ENCODE data around the gene CHURC1.
A peak's percentile ranks its signal among the peaks of the same experiment; 100 is the strongest.

The CHURC1 gene

DNA sequence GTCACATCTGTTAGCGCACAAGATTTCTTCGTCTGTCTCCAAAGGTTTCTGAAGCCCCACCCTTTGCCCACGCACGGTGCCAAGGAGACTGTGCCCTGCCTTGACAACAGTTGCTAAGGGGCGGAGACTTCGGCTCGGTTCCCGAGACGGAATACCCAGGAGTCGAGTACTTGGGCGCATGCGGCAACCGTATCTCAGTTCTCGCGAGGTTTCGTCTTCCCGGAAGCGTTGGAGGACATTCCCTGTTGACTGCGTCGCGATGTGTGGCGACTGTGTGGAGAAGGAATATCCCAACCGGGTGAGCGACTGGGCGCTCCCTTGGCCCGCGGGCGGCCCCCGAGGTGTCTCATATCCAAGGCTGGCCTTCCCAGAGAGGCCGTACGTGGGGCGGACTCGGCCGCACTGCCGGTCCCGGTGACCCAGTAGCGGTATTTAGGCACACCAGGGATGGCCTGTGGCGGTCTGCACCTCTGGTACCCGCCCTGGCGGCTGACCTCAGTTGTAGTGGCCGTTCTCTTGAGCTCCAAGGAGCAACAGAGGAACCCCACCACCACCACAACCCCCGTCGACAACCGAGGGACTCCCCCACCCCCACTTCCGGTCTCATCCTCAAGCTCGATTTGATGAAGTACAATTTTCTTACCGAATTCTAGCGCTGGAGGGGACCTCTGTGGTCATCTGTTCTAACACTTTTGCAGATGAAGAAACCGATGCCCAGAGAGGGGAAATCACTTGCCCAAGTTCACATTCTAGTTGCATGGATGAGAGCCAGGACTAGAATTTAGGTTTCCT, at the start of gene CHURC1:
TSS of gene CHURC1 (plus strand) at position 219 of the 792 bp plus-strand sequence. CDS start at position 260, 41 bp downstream.
- peak; percentile 98 for DNase-seq (ENCODE audit: low spot score)

DNA sequence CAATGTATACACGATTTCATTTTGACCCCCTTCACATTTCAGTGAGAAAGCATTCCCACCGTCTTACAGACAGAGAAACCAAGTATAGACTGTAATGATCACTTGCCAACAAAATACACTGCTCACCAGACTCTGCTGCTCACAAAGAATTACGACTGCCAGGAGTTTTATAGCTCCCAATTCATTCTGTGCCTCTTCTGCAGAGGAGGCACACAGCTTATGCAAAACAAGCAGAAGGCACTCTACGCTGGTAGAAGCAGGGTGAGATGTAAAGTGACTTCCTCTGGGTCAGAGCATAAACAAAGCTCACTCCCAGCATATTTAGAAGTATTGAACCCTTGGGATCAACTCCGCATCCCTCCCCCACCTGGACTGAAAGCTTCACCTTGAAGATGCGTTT, 49.1 kb upstream of the CHURC1 start:
- DNase-seq (ENCODE audit: low spot score): no peak

DNA sequence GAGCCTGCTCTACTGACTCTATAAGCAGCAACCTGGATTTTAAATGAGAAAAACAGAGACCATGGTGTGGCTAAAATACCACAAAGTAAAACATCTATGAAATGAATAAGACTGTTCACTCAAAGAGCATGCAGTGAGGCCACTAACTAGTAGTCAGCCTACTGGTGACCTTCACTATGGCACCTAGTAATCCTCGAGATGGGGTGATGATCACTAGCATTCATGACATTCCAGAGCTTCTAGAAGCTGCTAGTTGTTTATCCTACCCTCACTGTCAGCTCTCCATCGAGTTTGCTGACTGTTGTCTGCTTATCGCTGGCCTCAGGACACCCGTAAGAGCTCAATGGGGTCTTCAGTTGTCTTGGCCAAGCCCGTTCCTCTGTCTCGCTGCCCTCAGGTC, 48.3 kb upstream of the CHURC1 start:
- no peak for DNase-seq (ENCODE audit: low spot score)

DNA sequence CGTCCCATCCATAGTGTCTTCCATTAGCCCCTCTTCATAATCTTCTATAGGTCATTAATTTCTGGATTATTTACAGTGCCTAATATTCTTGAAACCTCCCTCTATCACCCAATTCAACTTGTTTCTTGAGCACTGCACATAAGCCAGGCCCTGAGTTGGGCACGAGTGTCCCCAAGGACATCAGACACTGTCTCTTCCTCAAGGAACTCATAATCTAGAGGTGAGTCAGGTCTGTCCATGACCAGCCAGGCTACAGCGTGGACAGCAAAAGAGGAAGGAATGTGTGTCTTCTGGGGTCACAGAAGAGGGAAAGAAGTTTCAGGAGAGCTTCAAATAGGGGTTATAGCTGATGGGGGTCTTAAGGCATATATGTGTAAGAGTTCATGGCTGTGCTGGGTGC, 47.1 kb upstream of the CHURC1 start:
- no peak for DNase-seq (ENCODE audit: low spot score)

DNA sequence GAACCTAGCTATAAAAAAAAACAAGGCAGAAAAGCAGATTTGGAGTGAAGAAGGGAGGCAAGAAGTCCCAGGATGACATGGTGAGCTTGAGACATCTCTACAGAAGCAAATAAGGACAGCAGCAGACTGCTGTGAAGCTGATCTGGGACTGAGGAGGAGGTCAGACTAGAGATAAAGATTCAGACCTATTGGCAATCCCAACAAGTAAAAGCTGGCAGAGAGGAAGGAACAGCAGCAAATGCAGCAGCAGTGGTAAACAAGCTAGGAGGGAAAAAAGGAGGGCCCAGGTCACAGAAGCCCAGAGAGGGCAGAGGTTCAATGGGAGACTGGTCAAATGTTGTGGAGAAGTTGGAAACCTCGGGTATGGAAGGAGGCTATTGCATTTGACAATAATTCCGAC, 45.9 kb upstream of the CHURC1 start:
- DNase-seq (ENCODE audit: low spot score): no peak

DNA sequence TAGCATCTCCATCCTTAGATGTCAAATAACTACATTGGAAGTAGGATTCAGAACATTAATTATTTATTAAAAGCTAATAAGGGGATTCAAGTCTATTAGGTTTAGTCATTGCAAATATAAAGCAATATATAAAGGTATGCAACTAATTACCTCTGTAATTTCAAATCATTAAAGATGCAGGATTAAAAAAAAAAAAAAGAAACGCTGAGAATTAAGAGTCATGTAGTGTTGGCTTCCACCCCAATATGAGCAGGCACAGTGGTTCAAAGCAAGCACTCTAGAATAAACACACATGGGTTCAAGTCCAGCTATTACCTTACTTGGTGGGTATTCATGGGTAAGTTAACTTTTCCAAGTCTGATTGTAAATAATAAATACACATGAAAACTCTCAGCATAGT, 45.4 kb upstream of the CHURC1 start:
- DNase-seq (ENCODE audit: low spot score): no peak

DNA sequence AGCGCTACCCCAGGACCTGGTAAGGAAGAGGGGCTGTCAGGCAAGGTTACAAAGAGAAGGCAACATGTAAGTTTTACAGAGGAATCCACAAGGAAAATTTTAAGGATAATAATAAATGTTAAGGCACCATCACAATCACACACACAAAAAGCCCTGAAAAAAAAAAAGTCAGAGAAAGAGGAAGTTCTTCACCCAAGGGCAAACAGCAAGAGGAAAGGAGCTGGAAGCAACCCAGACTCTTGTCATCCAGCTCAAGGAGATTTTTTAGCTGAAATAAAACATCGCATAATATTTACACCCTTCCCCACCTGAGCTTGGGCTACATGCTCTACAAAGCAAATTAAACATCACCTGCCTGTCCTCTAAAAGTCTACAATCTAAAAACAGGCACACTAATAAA, 44.1 kb upstream of the CHURC1 start:
- no peak for DNase-seq (ENCODE audit: low spot score)

DNA sequence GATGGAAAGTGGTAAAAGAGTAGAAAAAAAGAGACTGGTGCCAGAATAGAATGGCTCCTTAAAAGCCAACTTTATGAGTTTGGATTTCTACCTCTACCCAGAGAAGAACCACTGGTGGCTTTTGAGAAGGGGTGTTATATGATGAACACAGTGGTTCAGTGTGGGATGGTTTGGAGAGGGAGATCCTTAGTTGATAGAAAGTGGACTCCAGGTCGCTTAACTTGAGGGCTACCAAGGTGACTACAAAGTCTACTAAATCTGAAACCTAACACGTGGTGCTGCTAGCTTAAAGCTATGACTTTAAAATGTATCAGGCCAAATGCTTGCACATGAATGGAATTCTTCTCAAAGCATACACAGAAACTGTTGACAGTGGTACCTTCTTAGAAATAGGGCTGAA, 42.9 kb upstream of the CHURC1 start:
- DNase-seq (ENCODE audit: low spot score): no peak

DNA sequence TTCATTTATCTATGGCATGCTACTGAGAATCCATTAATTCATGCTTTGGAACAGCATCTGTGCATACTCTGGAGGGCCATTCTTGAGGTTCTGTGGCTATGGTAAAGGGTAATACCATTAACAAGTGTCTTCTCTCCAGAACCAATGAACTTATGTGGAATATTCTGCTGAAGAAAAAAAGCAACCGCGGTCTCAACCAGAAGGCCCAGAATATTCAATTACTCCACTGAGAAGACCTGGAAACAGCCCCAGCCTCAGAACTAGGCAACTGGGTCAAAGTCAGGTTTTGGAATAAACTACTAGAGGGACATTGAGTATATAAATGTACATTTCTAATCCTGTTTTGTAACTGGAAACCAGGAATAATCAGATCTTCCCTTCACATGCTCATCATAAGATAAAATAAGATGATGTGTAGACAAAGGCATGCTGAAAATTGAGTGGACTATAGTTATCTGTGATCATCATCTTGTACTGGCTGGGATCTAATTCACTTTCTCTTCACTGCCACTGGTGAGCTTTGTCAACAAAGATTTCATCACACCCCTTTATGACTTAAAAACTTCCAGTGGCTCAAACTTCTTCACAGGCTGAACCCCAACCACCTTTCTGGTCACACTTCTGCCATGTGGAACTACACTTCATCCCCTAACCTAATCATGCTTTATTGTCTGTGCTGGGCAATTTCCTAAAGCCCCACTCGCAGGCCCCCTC, 40.6 kb upstream of the CHURC1 start:
- DNase-seq (ENCODE audit: low spot score): no peak

DNA sequence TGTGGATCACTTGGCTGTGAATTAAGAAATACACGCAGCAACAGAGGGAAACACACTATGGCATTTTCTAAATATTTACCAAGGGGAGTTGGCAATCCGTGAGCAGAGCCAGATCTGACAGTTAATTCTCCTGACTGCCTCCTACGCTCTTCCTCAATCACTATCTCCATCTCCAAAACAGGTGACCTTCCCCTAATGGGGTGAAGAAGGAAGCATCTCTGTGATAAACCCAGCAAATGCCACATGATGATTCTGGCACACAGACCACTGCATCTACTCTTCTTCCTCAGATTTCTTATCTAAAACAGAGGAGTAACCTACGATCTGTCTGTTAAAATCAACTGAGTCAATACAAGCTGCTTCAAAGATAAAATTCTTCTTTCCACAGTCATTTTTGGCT, 38.9 kb upstream of the CHURC1 start:
- no peak for DNase-seq (ENCODE audit: low spot score)

DNA sequence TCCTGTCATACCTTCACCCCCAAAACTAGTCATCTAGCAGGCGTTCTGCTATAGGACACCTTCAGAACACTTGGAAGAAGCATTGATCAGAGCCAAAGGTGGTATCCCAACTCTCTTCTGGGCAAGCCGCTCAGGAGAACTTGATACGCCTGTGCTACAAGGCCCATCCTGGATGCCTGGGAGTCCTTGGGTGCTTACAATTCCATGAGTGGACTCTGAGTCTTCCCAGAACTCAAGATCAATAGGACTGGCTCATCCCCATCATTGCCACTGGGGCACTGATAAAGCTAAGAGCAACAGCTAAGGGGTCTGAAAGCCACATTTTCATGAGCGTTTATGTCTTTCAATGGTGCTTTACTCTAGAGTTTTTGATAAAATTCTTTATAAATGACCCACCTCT, 36.4 kb upstream of the CHURC1 start:
- no peak for DNase-seq (ENCODE audit: low spot score)

DNA sequence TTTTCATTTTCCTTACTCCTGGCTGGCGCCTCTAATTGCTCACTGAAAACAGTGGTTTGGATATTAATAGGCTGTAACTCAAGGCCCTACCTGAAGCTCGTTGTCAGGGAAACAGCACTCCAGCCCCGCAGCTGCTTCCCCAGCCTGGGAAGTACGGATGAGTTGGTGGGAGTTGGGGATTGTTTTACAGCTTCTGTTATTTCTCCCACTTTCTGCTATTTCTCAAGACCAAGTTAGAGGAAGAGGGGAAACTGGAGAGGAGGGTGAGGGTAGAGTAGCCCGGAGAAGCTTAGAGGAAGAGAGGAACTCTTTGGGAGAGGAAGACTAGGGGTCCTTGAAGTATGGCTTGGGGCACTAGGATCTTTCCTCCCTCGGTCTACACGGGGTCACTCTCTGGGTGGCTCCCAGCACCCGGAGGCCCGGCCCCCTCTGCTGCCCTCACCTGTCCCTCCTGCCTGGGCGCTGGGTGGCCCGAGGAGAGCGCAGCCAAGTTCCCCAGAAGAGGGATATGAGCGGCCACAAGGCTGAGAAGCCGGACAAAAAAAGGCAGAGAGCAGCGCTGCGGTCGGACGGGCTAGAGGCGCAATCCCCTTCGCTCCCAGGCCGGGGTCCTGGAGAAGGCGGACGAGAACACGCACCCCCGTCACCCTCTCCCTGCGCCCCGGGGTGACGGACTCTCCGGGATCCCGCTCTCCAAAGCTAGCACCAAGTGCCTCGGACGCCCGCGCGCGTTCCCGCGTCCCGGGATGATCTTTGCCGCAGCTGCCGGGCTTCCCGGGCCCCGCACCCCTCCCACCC, 35.2 kb upstream of the CHURC1 start:
- no peak for DNase-seq (ENCODE audit: low spot score)

DNA sequence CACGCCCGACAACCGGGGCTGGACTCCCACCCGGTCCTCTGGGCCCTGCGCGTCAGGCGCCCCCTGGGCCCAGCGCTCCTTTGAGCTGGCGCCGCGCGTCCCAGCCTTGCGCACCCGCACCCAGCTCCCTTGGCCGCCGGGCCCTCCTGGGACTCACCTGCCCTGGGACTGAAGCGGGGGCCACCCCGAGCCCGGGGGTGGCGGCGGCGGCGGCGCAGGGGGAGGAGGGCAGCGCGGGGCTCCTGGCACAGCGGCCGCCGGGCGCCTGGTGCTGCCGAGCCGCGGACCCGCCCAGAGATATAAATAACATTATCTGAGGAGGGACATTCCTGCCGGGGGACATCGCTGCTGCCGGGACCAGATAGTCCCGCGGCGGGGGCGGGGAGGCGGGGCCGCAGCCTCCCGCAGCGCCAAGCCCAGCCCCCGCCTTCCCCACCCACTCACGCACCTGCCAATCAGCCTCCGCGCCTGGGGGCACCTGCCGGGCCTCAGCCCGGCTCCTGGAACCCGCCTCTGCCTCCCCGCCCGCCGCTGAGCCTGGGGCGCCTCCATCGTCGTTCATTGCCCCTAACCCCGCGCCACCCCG, 34.5 kb upstream of the CHURC1 start, which contains the start of gene SPTB:
TSS of gene SPTB (minus strand) at position 273 of the 586 bp plus-strand sequence. CDS start 56,813 bp downstream, outside the sequence.
- no peak for DNase-seq (ENCODE audit: low spot score)

DNA sequence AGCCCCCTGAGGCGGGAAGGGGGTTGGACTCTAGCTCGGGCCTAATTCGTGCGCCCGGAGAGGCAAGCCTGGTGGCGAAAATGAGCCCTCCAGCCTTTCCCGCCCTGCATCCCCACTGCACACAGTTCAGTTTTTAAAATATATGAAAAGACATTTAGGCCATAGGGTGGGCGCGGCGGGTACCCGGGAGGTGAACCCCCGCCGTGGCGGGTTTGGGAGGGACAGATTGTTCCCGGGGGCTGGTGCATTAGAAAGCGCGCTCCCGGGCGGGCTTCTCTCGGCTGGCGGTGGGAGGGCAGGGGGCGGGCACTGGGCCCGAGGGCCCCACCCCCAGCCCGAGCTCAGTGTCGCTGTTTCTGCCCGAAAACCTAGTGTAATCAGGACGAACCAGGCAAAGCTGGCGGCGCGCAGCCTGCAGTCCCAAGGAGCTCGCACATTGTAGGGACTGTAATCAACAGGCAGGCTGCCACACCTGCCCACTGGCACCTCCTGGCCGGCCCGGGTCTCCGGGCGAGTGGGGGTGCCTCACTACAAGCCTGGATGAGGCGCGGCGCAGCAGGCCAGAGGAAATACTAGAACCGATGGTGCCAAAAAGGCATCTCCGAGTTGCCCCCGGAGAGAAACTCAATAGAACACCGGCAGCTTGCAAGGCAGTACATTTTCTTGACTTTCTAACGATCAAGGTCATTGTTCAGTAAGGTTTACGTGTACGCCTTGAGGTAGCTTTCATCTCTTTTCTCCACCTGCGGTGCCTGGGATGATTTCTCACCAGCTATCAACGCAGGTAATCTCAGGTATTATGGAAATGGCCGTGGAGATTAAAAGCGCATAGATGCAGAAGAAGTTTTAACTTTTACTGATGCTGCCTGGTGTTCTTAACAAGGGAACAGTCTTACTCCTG, 33.8 kb upstream of the CHURC1 start:
- no peak for DNase-seq (ENCODE audit: low spot score)

DNA sequence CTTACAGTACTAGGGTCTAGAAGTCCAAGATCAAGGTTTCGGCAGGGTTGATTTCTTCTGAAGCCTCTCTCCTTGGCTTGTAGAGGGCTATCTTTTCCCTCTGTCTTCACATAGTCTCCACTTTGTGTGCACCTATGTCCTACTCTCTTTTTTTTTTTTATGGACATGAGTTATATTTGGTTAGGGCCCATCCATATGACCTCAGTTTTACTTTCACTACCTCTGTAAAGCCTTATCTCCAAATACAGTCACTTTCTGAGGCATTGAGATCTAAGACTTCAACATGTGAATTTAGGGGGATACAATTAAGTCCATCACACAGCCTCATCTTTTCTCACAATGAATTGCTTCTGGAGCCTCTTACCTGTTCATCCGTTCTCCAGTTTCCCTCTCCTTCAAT, 28.7 kb upstream of the CHURC1 start:
- DNase-seq (ENCODE audit: low spot score): no peak

DNA sequence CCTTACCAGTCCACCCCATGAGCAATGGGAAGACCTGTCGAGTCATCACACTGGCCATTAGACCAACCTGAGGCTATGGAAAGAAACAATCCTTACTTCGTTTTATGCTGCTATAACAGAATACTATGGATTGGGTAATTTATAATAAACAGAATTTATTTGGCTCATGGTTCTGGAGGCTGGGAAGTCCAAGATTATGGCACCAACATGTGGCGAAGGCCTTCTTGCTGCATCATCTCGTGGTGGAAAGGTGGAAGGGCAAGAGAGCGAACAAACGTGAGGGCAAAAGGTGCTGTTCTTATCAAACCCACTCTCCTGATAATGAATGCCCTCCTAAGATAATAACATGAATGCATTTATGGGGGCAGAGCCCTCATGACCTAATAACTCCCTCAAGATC, 24.9 kb upstream of the CHURC1 start:
- no peak for DNase-seq (ENCODE audit: low spot score)

DNA sequence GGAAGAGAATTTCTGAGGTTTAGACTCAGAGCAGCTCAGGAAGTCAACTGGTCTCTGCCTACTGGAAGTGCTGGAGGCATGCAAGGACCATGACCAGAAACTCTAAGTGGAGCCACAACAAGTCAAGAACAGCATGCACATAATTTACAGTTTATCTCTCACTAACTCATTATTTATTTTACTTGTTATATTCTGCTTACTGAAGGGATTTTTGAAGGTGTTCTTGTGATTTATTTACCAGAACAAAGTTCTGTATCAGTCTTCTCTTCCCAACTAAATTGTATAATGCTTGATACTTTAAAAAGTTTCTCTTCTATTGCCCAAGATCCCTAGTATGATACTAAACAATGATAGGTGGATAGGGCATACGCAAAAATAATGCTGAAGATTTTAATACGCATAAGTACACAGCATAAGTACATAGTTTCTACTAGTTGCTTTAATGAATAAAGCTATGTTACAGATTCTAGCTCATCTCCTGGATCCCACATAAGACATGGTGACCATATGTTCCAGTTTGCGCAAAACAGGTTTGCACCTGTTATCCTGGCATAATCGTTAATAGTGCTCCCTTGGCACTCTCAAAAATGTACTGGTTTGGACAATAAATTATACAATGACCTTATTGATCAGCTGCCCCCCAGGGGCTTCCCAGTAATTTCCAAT, 22.9 kb upstream of the CHURC1 start:
- no peak for DNase-seq (ENCODE audit: low spot score)

DNA sequence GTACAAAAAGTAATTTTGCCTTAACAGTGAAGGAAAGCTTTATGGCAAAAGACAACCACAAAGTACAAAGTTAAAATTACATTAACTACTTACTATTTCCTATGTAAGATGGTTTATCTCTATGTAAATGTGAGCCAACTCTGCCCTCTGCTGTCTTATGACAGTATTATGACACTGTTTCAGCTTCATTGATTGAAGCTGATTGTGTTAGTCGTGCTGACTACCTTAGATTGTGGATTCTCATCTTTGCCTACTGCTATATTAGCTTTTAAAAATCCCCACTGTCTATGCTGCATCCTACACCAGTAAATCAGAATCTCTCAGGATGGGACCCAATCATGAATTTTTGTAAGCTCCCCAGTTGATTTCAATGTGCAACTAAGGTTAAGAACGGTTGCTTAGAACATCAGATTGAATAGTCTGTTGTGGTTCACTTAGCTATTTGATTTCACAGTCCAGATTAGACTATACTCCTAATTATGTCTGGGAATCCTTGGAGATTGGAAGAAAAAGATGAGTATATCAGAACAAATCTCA, 22.3 kb upstream of the CHURC1 start:
- DNase-seq (ENCODE audit: low spot score): peak; percentile 54

DNA sequence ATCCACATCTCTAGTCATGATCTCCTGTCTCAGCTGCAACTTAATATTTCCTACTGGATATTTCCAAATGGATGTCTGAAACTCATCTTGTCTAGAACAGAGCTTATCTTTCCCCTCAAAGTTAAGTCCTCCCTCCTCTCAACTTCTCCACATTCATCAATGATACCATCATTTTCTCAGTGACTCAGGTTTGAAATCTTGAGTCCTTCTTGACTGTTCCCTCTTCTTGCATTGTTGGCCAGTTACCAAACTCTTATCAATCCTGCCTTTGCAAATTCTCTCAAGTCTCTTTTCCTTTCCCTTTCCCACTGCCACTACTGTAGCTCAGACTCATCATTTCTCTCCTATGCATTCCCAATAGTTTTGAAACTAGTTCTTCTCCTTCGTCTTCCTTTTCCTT, 14.3 kb upstream of the CHURC1 start:
- no peak for DNase-seq (ENCODE audit: low spot score)

DNA sequence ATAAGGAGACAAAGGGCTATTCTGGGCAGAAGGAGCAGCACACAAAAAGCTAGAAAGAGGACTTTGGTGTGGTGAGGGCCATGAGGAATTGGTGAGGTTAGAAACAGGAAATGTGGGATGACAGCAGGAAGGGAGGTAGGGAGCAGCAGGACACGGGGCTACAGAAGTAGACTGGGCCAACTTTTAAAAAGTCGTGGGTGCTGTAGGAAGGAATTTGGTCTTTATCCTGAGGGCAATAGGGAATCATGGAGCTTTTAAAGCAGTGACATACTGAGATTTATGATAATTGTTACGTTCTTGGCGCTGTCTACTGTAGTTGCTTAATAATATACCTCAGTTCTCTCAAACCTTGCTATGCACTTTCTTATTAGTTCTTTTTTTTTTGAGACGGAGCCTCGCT, 8.2 kb upstream of the CHURC1 start:
- DNase-seq (ENCODE audit: low spot score): no peak
